WERI-Rb-1 (cell line): ENCODE results near the gene IGDCC3.

Experiments used
- DNase-seq: peaks from one replicate; pipeline ENCODE4 v3.0.0-alpha.2; 2020
- H3K27ac ChIP-seq: fragments of 250-450 bp; sonication (Bioruptor Pico); 2 replicates; pipeline ENCODE4 v1.5.1; 2020; ENCODE audit warnings: mild to moderate bottlenecking, moderate library complexity
- H3K27me3 ChIP-seq: fragments of 250-450 bp; sonication (Bioruptor Pico); 2 replicates; pipeline ENCODE4 v1.5.1; 2021; ENCODE audit warnings: mild to moderate bottlenecking, low read depth, moderate library complexity; ENCODE audit not compliant: insufficient read depth, severe bottlenecking
- H3K36me3 ChIP-seq: fragments of 250-450 bp; sonication (Bioruptor Pico); 2 replicates; pipeline ENCODE4 v1.5.1; 2020; ENCODE audit warnings: mild to moderate bottlenecking, moderate library complexity
- H3K4me3 ChIP-seq: 2 replicates; pipeline ENCODE4 v1.5.1; 2011; ENCODE audit warnings: low read depth, mild to moderate bottlenecking, control low read depth, low read length
- H3K9me3 ChIP-seq: fragments of 250-450 bp; sonication (Bioruptor Pico); 2 replicates; pipeline ENCODE4 v1.5.1; 2021; ENCODE audit warnings: mild to moderate bottlenecking, moderate library complexity; ENCODE audit not compliant: severe bottlenecking
- CTCF ChIP-seq: IDR thresholded peaks from 2 replicates; pipeline ENCODE4 v1.5.1; 2011; ENCODE audit warnings: low read depth, mild to moderate bottlenecking, control low read depth, inconsistent platforms, low read length

IGDCC3 gene

GRCh38 chr15:65336493-65337435 lies 41.0 kb downstream of the IGDCC3 start:
- peak; percentile 90 for DNase-seq
- TF ChIP-seq CTCF: no peak
- H3K9me3 ChIP-seq: no peaks in the 10 kb centered on the region
- peaks cover 3% of the 10 kb centered on the region for H3K36me3 ChIP-seq
- H3K27ac ChIP-seq: peak overlapping the region; percentile 68
- no peaks in the 10 kb centered on the region for H3K27me3 ChIP-seq
- no peak overlapping the region for H3K4me3 ChIP-seq

- H3K27me3 ChIP-seq: no peaks in the 10 kb centered on the region
- no peak overlapping the region; the same call in none of the 2 replicates for H3K27ac ChIP-seq
- no peak overlapping the region for H3K4me3 ChIP-seq
- DNase-seq: no peak
- TF ChIP-seq CTCF: no peak
- H3K9me3 ChIP-seq: no peaks in the 10 kb centered on the region
- H3K36me3 ChIP-seq: peaks cover 13% of the 10 kb centered on the region
Measured at GRCh38 chr15:65335278-65336055, 42.3 kb downstream of the IGDCC3 start.

GRCh38 chr15:65334586-65335231 lies 43.1 kb downstream of the IGDCC3 start:
- peak overlapping the region; percentile 88 for H3K27ac ChIP-seq
- H3K36me3 ChIP-seq: peaks cover 20% of the 10 kb centered on the region
- no peaks in the 10 kb centered on the region for H3K9me3 ChIP-seq
- no peak overlapping the region for H3K4me3 ChIP-seq
- DNase-seq: peak; percentile 49
- H3K27me3 ChIP-seq: no peaks in the 10 kb centered on the region
- TF ChIP-seq CTCF: no peak

- Histone ChIP-seq H3K27ac (peak overlapping the region; percentile 88), H3K27me3 (no peaks in the 10 kb centered on the region), H3K4me3 (0 out of 2 replicates have a peak overlapping the region, but pooled peaks have one; percentile 10), H3K36me3 (peaks cover 27% of the 10 kb centered on the region), H3K9me3 (no peaks in the 10 kb centered on the region)
- TF ChIP-seq CTCF: no peak
- DNase-seq: peak; percentile 94
Measured at GRCh38 chr15:65333856-65334255, 43.9 kb downstream of the IGDCC3 start.

- peak; percentile 45 for DNase-seq
- H3K36me3 ChIP-seq: peaks cover 27% of the 10 kb centered on the region
- H3K27ac ChIP-seq: peak overlapping the region; percentile 88
- no peaks in the 10 kb centered on the region for H3K9me3 ChIP-seq
- no peak overlapping the region for H3K4me3 ChIP-seq
- no peaks in the 10 kb centered on the region for H3K27me3 ChIP-seq
- no peak for TF ChIP-seq CTCF
Measured at GRCh38 chr15:65333148-65333820, 44.5 kb downstream of the IGDCC3 start.
